Activated gamma-delta T cell treated with anti-CD3 and anti-CD28 coated beads, Interleukin-2, amount 50 U/mL, for 16 hours (primary cell): ENCODE data around the gene DTNB.
A peak's percentile ranks its signal among the peaks of the same experiment; 100 is the strongest.
"Not testable (repeated sequence)": the region's sequence is repeated elsewhere in the genome, so short reads cannot be mapped to it uniquely, and the experiment has no call there.

Experiments
- DNase-seq: peaks from one replicate; pipeline ENCODE4 v3.0.0-alpha.2; 2020; ENCODE audit warnings: low read depth

DTNB gene

DNA sequence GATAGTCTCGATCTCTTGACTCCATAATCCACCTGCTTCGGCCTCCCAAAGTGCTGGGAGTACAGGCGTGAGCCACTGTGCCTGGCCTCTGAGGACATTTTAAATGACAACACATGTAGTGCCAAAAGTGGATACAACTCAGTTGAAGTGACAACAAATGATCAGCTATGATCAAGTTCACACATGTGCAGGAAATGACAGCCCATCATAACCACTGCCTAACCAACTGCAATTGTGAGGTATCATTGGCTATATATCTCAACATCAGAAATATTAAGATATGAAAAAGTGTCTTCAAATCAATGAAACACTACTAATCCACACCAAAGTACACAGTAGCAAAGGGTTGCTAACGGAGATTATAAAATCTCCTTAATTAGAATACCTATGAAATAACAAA is 84.8 kb downstream of the DTNB start:
- DNase-seq, result no peak

GRCh38 chr2:25587361-25587760 is 86.0 kb downstream of the DTNB start:
- no peak for DNase-seq

- no peak for DNase-seq
These were observed 86.6 kb downstream of the DTNB start for GRCh38 chr2:25586726-25587144.

GRCh38 chr2:25585189-25585588 is 88.2 kb downstream of the DTNB start:
- no peak for DNase-seq

GRCh38 chr2:25582077-25582830 is 91.1 kb downstream of the DTNB start:
- no peak for DNase-seq

DNA sequence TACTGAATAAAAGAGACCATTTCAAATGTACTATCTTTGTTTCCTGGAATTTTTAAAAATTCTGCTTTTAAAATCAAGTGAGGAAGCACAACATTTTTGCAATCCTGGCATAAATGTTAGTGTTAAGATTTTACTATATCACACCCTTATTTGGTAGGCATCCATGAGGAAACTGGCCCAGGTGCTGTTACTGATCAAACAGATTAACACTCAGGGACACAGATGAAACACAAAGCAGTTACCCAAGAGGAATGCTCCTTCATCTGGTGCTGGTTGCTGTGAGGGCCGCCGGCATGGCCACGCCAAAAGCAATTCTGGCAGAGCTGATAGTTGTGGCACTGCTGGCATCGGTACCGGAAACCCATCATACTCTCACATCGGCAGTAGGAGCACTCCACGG is 96.8 kb downstream of the DTNB start:
- no peak for DNase-seq

- no peak for DNase-seq
These were observed 100.7 kb downstream of the DTNB start for GRCh38 chr2:25572638-25573037.

- no peak for DNase-seq
These were observed 103.1 kb downstream of the DTNB start for GRCh38 chr2:25570161-25570845.

DNA sequence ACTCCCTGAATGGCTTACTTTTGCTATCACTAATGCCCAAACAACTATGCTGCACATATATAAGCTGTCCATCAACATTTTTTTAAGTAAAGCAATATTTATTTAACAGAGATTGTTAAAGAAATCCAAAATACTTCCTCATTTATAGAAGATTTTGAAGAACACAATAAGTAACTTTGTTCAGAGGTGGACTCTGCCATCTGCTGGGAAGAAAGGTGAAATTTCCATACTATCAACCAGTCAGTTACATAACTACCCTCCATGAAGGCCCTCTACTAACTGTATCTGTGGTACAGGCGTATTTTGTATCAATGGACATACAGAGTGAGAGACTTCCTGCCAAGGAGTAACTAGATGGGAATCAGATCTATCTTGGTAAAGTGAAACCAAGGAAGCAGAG is 106.0 kb downstream of the DTNB start:
- no peak for DNase-seq

DNA sequence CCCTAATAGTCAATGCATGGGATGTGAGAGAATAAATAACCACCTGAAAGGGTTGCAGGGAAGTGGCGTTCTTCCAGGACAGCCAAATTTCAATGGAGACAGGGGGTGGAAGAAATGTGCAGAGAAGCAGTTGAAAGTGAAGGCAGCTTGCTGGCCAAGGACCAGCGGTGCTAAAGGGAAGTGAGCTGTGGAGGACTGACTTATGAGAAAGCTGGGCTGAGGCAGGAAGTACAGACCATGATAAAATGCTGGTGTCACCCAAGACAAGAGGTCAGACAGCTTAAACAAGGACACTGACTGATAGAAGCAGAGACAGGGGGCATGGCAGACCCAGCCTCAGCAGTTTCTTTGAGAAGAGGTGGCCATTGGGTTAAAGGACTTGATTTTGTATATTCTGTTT is 106.7 kb downstream of the DTNB start:
- DNase-seq, result no peak

- no peak for DNase-seq
These were observed 107.3 kb downstream of the DTNB start for GRCh38 chr2:25566094-25566493.

DNA sequence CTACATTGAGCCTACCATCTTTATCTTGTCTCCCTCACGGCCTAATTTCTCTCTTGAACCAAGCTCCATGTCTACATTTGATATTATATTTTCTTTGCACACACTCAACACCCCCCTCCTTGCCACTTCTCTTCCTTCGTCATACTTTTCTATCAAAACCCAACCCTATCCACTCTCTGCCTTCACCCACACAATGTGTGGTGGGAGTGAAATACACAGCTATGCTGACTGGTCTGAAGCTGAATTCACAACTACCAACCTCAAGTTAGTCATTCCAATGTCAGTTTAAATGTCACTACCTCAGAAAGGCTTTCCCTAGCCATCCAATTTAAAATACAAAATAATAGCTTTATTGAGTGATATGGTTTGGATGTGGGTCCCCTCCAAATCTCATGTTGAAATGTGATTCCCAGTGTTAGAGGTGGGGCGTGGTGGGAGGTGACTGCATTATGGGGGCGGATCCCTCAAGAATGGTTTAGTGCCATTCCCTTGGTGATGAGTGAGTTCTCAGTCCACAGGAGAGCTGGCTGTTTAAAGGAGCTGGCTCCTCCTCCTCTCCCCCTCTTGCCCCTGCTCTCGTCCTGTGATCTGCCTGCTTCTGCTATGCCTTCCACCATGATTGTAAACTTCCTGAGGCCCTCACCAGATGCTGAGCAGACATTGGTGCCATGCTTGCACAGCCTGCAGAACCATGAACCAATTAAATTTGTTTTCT is 112.1 kb downstream of the DTNB start:
- DNase-seq, result no peak

- no peak for DNase-seq
These were observed 114.2 kb downstream of the DTNB start for GRCh38 chr2:25559148-25559547.

- peak; percentile 28 for DNase-seq
These were observed 115.1 kb downstream of the DTNB start for GRCh38 chr2:25558262-25558661.

GRCh38 chr2:25557179-25558036 is 116.0 kb downstream of the DTNB start:
- DNase-seq, result no peak

DNA sequence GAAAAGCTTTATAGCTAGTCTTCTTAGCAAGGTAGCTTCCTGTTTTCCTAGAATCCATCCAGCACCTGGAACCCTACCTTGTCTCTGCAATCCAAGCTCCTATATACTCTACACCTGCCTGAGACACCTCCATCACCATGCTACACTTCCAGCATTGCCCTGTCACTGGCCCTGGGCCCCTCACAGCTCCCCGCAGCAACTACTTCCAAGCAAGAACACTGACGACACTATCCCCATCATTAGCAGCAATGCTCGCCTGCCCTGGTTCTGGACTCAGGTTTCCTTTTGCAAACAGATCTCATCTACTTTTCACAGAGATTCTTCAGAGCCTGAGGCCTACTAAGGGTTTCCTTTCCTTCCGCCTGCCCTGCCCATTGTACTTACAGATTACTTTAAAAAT is 121.1 kb downstream of the DTNB start:
- DNase-seq, result no peak

- no peak for DNase-seq
These were observed 122.1 kb downstream of the DTNB start for GRCh38 chr2:25551316-25551715.

DNA sequence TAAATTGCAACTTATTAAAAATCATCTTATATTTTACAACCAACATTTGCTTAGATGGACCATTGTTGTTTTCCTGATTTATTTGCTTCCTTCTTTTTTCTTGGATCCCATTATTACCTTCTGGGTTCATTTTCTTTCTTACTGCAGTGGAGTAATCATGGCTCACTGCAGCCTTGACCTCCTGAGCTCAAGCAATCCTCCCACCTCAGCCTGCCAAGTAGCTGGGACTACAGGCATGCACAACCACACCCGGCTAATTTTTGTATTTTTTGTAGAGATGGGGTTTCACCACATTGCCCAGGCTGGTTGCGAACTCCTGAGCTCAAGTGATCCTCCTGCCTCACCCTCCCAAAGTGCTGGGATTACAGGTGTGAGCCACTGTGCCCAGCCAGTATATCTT is 123.8 kb downstream of the DTNB start:
- DNase-seq, result not testable (repeated sequence)

DNA sequence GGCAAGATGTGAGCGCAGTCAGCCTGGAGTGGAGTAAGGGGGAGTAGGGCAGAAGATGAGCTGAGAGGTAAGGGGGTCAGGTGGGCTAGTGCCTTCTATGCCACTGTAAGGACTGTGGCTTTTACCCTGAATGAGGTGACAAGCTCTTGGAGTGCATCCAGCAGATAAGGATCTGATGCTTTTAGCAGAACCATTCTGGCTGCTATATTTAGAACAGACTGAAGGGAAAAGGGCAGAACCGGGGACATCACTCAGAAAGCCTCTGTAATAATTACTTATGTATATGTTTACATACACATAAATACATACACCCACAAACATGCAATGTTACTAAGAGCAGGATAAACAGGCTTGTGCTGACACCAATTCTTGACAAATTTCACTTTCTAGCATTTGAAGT is 124.8 kb downstream of the DTNB start:
- no peak for DNase-seq

DNA sequence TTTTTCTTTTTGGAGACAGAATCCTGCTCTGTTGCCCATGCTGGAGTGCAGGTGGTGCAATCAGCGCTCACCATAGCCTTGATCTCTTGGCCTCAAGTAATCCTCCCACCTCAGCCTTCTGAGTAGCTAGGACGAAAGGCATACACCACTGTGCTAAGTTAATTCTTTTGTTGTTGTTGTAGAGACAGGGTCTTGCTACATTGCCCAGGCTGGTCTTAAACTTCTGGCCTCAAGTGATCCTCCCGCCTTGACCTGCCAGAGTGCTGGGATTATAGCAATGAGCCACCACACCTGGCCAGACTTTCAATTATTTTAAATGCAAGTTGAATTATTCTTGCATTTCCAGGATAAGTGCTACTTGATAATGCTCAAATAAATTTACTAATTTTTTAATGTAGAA is 126.5 kb downstream of the DTNB start:
- no peak for DNase-seq

DNA sequence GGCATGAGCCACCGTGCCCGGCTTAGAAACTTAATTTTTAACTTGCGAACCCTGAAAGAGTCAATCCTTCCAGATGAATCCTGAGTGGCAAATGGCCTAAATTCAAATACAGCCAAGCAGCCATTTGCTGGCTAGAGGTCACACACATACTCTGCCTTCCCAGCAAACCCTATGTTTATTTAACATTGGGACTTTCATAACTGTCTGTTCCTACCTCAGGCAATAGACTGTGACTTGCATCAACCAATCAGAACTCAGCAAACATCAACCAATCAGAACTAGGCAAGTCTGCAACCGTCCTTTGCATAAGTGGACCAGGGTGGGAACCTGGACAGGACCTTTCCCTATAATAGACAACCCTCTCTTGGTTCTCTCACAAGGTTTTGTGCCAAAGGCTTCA is 127.5 kb downstream of the DTNB start:
- no peak for DNase-seq

DNA sequence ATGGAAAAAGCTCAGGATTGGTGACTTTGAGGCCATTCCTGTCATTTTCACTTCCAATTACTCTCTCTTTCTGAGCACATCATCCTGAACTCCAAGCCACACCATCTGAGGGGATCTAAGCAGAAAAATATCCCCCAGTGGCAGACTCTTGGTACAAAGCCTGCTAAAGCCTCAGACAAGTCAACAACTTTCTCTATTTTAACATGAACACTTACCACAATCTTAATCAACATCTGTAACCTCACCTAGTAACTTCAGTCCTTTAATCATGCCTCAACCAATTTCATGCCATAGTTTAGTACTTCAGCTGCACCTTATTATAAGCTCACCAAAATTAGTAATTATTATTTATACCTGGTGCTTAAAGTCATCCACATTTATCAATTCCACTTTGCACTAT is 128.9 kb downstream of the DTNB start:
- no peak for DNase-seq
